Measurements from ENCODE around the gene S100A7. TPM values are rescaled to one million over a fixed set of nuclear protein-coding genes. Genes with fewer than 3 reads are reported as not detected.

S100A7 gene
- total RNA-seq: not detected

GRCh38 chr1:153460551-153460950 lies at the start of gene S100A7:
TSS of gene S100A7 (minus strand) at chr1:153460651. CDS start at chr1:153459013, 1,638 bp downstream.
- H3K9ac ChIP-seq (ENCODE audit: low read depth in 2 of 2, low read length in 2 of 2): no peak within 1 kb of the TSS
- H3K4me1 ChIP-seq: no peaks in the 10 kb centered on the region
- H3K9me3 ChIP-seq: no peaks in the 10 kb centered on the region
- TF ChIP-seq, protein P1, sequence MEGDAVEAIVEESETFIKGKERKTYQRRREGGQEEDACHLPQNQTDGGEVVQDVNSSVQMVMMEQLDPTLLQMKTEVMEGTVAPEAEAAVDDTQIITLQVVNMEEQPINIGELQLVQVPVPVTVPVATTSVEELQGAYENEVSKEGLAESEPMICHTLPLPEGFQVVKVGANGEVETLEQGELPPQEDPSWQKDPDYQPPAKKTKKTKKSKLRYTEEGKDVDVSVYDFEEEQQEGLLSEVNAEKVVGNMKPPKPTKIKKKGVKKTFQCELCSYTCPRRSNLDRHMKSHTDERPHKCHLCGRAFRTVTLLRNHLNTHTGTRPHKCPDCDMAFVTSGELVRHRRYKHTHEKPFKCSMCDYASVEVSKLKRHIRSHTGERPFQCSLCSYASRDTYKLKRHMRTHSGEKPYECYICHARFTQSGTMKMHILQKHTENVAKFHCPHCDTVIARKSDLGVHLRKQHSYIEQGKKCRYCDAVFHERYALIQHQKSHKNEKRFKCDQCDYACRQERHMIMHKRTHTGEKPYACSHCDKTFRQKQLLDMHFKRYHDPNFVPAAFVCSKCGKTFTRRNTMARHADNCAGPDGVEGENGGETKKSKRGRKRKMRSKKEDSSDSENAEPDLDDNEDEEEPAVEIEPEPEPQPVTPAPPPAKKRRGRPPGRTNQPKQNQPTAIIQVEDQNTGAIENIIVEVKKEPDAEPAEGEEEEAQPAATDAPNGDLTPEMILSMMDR (IDR thresholded peaks at IDR 0.05): no peak
- DNase-seq: no peak
- no peak within 1 kb of the TSS for H3K27ac ChIP-seq
- no peaks in the 10 kb centered on the region for H3K36me3 ChIP-seq
- H3K4me3 ChIP-seq: no peak within 1 kb of the TSS
- no peaks in the 10 kb centered on the region for H3K27me3 ChIP-seq
- intact Hi-C loops (cut with DNase I): no loop called here

DNA sequence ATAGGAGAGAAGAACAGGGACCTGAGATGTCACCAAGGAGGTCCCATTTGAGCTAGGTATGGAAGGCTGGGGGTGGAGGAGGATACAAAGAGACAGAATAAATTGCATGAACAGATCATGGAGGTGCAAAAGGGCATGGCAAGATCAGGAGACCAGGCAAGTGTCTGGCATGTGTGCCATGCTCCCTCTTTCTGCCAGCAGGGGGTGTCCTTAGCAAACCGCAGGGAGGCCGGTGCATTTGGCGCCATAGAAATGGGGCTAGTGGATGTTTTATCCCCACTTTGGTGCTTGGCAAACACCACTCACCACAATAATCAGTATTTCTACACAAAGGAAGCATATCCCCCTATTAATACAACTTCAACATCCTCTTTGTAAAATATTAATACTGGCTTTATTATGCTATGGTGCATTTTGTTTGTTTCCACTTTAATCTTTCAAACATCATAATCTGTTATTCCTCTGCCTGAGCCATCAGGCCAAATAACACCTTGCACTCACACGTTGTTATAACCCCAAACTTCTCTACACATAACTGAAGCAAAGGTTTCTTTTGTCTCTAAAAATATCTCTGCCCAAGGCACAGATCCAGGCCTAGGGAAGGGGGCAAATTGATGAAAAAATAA lies 49.4 kb upstream of the S100A7 start:
- no peak overlapping the region for H3K27ac ChIP-seq
- H3K4me1 ChIP-seq: no peaks in the 10 kb centered on the region

GRCh38 chr1:153509036-153509435 lies 48.6 kb upstream of the S100A7 start:
- H3K9ac ChIP-seq (ENCODE audit: low read depth in 2 of 2, low read length in 2 of 2): no peak overlapping the region
- no peak overlapping the region for H3K4me3 ChIP-seq
- TF ChIP-seq, protein P1 (IDR thresholded peaks at IDR 0.05): no peak
- H3K27me3 ChIP-seq: no peaks in the 10 kb centered on the region
- H3K27ac ChIP-seq: no peak overlapping the region
- intact Hi-C loops (cut with DNase I): loop anchor here (5.0 kb wide), 1 partner anchor 238 kb away; no protein-coding TSS in a partner anchor
- H3K9me3 ChIP-seq: no peaks in the 10 kb centered on the region
- H3K4me1 ChIP-seq: no peaks in the 10 kb centered on the region
- no peaks in the 10 kb centered on the region for H3K36me3 ChIP-seq
- DNase-seq: no peak

More for the DNA sequence above, 49.4 kb upstream of the S100A7 start:
- H3K27me3 ChIP-seq: no peaks in the 10 kb centered on the region
- no peak overlapping the region for H3K4me3 ChIP-seq
- intact Hi-C loops (cut with DNase I): loop anchor here (2.0 to 5.0 kb wide), 3 partner anchors 59 to 237 kb away; partner anchors contain the start of gene S100A14
- no peak overlapping the region for H3K9ac ChIP-seq (ENCODE audit: low read depth in 2 of 2, low read length in 2 of 2)
- H3K36me3 ChIP-seq: no peaks in the 10 kb centered on the region
- peak; percentile 82 for DNase-seq
- TF ChIP-seq, protein P1 (IDR thresholded peaks at IDR 0.05): peak; percentile 58
- H3K9me3 ChIP-seq: no peaks in the 10 kb centered on the region

DNA sequence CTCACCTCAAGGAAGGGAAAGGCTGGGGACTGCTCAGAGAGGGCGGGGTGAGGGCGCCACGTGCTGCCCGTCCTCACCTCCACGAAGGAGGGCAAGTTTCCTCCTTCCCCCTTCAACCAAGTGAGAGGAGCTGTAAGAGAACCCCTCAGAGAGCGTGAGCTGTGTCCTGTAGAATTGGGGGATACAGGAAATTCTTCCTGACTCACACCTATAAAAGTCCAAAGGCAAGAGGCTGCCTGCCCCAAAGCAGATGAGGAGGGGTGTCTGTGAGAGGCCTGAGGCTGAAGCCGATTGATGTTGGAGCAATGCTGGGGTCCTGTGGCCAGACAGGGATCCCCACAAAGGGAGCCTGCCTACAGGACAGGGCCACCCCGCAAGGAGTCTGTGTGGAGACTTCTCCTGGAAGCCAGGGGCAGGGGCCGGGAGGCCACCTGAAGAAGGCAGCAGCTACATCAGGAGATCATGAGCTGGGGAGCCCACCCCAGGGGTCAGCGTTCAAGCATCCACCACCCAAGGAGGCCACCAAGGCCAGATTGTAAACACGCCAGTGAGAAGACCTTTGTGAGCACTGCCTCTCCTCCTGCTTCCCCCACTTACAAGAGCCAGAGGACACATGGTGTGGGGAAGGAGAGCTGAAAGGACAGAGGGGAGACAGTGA lies 47.6 kb upstream of the S100A7 start:
- H3K4me1 ChIP-seq: no peaks in the 10 kb centered on the region
- no peak for DNase-seq
- intact Hi-C loops (cut with DNase I): loop anchor here (5.0 kb wide), 1 partner anchor 239 kb away; no protein-coding TSS in a partner anchor
- TF ChIP-seq, protein P1 (IDR thresholded peaks at IDR 0.05): no peak
- no peaks in the 10 kb centered on the region for H3K36me3 ChIP-seq
- peak overlapping the region; percentile 55 for H3K27ac ChIP-seq
- no peaks in the 10 kb centered on the region for H3K9me3 ChIP-seq
- H3K27me3 ChIP-seq: no peaks in the 10 kb centered on the region
- no peak overlapping the region for H3K9ac ChIP-seq (ENCODE audit: low read depth in 2 of 2, low read length in 2 of 2)
- H3K4me3 ChIP-seq: no peak overlapping the region

DNA sequence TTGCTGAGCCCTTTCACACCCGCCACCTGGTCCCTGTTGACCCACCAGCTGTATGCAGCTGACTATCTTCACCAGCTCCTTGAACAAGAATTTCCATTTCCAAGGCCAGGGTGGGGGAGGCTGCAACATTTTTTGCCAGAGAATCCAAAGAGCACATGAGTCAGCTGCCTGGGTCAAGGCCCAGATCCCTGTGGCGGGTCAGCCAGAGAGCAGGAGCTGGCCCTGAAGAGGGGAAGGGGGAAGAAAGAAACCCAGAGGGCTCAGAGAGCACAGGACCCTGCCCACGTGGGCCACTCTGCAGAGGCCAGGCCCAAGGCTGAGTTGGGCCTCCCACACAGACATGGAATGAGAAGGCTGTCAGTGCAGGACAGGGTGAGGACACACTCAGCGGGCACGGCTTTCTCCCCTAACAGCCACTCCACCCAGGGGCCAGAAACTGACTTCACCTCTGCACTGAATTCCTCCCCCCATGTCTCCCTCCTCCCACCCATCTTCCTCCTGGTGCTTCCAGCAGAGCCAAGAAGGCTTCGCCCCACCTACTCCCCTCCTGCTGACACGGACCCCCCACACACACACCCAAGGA lies 46.5 kb upstream of the S100A7 start:
- Histone ChIP-seq H3K9ac (ENCODE audit: low read depth in 2 of 2, low read length in 2 of 2) (no peak overlapping the region), H3K36me3 (no peaks in the 10 kb centered on the region), H3K27ac (peak overlapping the region; percentile 55), H3K4me1 (no peaks in the 10 kb centered on the region), H3K4me3 (no peak overlapping the region), H3K9me3 (no peaks in the 10 kb centered on the region), H3K27me3 (no peaks in the 10 kb centered on the region)
- intact Hi-C loops (cut with DNase I): loop anchor here (5.0 kb wide), 1 partner anchor 240 kb away; no protein-coding TSS in a partner anchor
- TF ChIP-seq, protein P1 (IDR thresholded peaks at IDR 0.05): no peak
- DNase-seq: peak; percentile 74
